GM19468 (cell line): ENCODE measurements around the gene DEGS2.
A peak's percentile ranks its signal among the peaks of the same experiment; 100 is the strongest.
"Not testable (repeated sequence)": the region's sequence is repeated elsewhere in the genome, so short reads cannot be mapped to it uniquely, and the experiment has no call there.

Source experiments
- ATAC-seq: cut with Tn5 transposase; IDR thresholded peaks from one replicate; pipeline ENCODE4 v1.9.1; 2021; ENCODE audit warnings: mild to moderate bottlenecking, moderate library complexity, moderate number of reproducible peaks; ENCODE audit not compliant: unreplicated experiment; ENCODE audit errors: extremely low read depth

The DEGS2 gene

DNA sequence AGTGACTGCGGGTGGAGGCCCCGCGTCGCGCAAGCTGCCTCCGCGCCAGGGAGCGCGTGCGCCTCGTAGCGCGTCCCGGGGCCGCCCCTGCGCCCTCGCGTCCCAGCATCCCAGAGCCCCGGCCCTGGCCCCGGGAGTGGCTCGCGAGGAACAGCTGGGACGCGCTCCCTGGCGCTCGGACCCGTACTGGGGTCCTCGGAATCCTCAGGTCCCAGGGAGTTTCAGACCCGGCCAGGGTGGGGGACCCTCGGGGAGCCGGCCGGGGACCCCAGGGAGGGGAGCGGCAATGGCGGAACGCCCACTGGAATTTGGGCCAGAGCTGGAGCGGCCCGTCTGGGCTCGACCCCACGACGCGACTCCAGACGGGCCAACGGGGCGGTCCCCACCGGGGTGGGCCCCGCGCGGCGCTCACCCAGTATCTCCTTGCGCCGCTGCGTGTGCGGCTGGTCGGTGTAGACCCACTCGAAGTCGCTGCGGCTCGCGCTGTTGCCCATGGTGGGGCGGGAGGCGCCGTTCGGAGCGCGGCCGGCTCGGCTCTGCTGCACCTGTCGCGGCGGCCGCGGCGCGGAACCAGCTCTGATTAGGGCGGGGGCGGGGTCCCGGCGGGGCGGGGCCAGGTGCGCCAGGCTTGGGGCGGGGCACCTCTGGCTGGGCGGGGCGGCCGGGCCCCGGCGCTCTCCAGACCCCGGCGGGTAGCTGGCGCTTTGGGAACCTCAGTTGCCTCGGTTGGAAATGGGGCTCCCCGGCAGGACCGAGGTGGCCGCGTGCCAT is at the start of gene DEGS2:
TSS of gene DEGS2 (minus strand) at position 552 of the 771 bp plus-strand sequence. CDS start at position 494, 58 bp downstream.
- peak; percentile 39 for ATAC-seq

- not testable (repeated sequence) for ATAC-seq
Measured at GRCh38 chr14:100208136-100208535, 48.7 kb upstream of the DEGS2 start.

GRCh38 chr14:100207588-100207987 is 48.1 kb upstream of the DEGS2 start:
- ATAC-seq, result not testable (repeated sequence)

DNA sequence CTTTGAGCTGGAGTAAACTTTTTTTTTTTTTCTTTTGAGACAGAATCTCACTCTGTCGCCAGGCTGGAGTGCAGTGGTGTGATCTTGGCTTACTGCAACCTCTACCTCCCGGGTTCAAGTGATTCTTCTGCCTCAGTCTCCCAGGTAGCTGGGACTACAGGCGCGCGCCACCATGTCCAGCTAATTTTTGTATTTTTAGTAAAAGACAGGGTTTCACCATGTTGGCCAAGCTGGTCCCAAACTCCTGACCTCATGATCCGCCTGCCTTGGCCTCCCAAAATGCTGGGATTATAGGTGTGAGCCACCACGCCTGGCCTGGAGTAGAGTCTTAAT is 45.4 kb upstream of the DEGS2 start:
- not testable (repeated sequence) for ATAC-seq

DNA sequence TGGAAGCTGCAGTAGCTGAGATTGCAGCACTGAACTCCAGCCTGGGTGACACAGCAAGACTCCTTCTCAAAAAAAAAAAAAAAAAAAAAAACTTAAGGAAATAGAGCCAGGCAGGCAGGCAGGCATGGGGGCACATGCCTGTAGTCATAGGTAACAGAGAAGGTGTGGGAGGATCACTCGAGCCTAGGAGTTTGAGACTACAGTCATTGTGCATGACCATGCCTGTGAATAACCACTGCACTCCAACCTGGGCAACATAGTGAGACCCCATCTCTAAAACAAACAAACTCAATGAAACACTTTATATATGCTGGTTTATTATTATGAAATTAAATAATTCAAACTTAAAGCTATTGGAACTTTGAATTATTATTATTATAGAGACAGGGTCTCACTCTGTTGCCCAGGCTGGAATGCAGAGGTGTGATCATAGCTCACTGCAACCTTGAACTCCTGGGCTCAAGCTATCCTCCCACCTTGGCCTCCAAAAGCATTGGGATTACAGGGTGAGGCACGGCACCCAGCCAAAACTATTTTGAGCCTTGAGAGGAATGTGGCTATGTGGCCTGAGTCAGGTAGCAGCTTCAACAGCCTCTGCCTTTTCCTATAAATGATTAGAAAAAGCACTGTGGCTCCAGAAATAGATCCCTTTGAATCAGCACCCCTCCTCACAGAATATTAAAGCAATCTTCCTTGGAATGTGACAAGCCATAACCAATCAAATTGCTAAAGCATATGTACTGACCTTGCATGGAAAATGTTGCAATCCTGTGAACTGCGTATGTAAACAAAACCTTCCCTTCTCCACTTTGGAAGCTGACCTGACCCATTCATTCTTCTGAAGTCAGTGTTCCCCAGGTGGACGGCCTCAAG is 44.8 kb upstream of the DEGS2 start:
- ATAC-seq, result no peak

DNA sequence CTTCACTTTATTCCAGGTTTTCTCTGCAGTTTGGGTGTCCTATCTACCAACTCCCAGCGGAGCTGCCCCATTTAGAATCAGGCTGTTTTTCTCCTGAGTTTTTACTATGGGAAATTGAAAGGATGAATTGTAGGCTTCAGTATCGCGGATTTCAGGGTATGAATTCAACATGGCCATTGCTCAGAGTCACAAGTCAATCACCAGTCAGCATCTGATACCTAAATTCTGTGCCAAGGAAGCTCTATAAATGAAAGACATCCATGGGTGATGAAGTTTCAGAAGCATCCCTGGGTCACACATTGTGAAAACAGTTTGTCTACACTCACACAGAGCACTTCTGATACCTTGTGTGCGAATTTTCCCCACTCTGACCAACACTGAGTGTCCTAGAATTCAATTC is 43.7 kb upstream of the DEGS2 start:
- ATAC-seq, result no peak

GRCh38 chr14:100202712-100203111 is 43.3 kb upstream of the DEGS2 start:
- ATAC-seq, result no peak

DNA sequence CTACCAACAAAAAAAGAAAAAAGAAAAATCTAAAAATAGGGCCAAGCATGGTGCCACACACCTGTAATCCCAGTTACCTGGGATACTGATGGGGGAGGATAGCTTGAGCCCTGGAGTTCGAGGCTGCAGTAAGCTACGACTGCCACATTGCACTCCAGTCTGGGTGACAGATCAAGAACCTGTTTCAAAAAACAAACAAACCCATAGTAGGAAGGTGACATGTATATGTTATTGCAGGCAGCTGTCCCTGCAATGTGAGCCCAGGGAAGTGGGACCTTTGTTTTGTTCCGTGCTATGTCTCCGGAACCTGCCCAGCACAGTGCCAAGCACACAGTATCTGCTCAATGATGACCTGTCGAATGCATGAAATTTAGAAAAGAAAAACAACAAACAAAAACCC is 42.3 kb upstream of the DEGS2 start:
- no peak for ATAC-seq

DNA sequence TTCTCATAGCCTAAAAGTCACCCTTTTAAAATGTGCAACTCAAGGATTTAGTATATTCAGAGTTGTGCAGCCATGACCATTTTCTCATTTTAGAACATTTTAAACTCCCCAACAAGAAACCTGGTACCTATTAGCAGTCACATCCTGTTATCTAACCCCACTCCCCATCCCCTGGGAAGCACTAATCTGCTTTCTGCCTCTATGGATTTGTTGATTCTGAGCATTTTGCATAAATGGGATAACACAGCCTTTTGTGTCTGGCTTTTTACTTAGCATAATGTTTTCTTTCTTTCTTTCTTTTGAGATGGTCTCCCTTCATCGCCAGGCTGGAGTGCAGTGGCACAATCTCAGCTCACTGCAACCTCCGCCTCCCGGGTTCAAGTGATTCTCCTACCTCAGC is 40.9 kb upstream of the DEGS2 start:
- no peak for ATAC-seq

DNA sequence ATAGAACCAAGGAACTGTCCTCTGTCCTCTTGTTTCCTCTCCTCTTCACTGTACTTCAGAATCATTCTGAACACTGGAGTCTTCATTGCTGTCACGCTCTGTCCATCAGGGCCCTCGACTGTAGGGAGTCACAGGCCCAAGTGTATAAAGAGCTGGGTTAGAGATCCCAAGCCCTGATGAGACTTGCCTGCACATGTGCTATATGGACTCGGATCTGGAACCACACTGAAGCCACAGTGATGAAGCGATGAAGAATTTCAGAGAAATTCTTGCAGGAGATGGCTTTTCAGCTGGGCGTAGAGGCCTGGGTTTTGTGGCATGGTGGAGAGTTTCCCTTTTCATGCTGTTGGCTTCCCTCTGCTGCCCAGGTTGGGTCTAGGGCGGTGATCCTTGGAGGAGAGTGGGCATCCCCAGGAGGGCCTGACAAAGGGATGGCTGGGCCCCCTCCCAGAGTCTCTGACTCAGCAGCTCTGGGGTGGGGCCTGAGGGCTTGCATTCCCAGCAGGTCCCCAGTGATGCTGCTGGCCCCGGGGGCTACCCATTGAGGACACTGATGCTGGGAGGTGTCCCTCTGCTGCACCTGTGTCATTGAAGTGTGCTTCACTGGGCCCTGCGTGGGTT is 39.9 kb upstream of the DEGS2 start:
- no peak for ATAC-seq

DNA sequence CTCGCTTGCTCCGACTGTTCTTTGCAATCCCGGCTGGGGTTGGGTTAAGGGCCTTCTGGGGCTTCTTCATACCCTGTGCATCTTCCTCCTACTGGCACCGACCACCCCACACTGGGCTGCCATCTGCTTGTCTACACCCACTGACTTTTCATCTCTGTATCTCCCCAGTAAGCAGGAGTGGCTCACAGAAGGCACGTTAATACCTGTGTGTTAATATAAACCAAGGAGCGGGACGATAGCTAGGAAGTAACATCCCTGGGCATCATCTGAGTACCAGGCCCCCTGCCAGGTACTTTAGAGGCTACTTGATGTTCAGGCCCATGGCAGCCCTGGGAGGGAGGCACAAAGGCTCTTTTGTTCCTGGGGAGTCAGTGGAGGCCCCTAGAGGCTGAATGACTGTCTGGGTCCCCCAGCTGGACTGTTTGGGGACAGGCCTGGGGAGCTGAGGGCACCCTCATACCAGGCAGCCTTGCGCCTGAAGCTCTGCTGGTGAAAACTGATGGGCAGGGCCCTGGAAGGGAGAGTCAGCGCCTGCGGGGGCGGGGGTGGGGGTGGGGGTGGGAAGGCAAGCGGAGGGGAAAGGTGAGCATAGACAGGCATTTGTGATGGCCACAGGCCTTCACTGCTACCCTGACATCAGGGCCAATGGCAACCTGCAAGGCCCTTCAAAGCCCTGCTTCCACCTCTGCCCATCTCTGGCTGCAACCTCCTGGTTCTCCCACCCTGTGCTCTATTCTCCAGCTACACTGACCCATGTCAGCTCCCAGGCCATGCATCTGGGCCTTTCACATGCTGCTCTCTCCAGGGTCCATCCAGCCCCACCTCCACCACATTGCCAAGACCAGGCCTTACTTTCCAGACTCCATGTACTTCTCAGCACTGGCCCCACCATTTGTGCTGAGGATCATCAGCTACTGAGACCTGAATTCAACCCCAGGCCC is 34.2 kb upstream of the DEGS2 start:
- ATAC-seq, result no peak

DNA sequence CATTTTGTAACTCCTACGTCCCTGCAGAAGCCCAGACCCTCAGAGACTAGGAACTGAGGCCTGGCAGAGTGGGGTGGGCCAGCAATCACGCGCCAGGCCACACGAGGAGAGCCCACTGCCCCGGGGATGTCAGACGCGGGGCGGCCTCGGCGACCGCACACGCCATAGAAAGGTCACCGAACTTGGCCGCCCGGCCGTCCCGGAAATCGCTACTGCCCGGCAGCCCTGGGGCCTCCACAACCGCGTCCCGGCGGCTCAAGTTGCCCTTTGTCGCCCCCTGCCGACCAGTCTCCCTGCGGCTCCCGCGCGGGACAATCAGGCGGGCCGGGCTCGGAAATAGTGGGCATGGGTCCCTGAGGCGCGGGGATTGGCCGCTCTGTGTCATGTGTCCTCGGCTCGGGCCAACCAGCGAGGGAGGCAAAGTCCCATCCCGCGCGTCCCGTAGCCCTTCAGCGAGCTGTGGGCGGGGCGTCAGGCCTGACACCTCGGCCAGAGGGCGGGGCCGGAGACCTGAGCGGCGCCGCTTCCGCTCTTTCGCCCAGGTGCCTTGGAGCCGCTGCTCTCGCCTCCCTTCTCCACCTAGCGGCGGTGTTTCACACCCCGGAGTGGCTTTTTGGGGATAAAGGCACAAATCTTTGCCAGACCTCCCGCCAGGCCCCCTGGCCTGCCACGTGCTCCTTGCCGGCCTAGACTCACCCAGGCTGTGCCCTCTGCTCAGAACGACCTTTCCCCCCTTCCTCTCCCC is 33.4 kb upstream of the DEGS2 start:
- peak; percentile 98 for ATAC-seq

- no peak for ATAC-seq
Measured at GRCh38 chr14:100192250-100192671, 32.8 kb upstream of the DEGS2 start.

DNA sequence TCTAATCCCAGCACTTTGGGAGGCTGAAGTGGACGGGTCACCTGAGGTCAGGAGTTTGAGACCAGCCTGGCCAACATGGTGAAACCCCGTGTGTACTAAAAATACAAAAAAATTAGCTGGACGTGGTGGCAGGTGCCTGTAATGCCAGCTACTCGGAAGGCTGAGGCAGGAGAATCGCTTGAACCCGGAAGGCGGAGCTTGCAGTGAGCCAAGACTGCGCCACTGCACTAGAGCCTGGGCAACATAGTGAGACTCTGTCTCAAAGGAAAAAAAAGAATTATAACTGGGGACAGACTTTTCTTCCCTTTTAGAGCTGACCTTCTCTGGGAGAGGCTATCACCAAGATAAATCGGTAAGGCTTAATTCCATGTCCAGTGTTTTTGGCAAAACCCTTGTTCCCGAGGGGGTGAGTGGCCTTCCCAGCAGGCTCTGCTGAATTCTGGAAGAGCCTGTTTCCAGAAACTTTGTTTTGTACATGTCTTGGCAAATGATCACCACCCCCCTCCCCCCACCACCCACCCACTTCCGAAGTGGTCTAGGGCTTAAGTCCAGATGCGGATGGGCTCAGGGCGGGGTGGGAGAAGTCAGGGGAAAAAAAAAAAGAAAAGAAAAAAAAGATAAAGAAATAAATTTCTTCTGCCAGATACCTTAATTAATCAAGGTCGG is 32.3 kb upstream of the DEGS2 start:
- ATAC-seq, result no peak

DNA sequence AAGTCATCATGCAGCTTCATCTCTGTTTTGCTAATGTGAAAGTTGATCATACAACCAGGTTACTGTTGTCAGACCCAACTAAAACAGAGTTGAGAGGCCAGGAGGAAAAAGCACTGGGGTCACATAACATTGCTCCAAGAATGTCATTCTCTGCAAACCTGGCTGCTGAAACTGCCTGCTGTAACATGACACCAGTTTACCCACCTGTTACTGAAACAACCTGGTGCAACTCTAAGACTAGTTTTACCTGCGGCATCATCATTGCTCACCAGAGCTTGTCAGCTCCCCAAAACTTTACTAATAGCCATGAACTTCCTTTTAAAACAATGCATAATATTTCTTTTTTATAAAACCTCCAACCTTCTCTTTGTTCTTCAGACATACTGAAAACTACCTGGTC is 30.7 kb upstream of the DEGS2 start:
- ATAC-seq, result no peak

GRCh38 chr14:100188392-100189030 is 29.1 kb upstream of the DEGS2 start:
- no peak for ATAC-seq

DNA sequence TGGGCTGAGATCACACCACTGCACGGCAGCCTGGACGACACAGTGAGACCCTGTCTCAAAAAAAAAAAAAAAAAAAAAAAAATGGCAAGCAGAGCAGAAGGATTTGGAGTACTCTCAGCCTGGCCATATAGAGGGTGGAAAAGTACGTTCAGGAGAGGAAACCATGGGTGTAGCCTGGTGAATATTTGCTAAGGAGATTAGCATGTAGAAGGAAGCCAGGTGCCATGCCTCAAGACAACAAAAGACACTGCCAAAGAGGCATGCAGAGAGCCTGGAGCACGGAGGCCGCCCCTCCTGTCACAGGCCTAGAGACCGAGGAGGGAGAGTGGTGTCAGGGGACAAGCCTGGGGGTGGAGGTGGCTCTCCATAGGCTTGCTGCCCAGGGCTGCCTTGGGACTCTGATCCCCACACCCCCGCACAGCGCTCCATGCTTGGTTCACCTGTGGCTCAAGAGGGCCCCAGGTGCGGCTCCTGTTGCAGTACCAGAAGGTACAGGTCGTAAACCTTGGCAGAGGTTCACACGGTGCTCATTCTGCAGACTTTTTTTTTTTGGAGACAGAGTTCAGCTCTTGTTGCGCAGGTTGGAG is 27.9 kb upstream of the DEGS2 start:
- no peak for ATAC-seq
